Astrocyte (in vitro differentiated cells and primary cell): ENCODE data around the gene RPS6KA2. TPM values are rescaled to one million over a fixed set of nuclear protein-coding genes. Genes with fewer than 3 reads are reported as not detected.

Experiments
- DNase-seq: peaks from one replicate; pipeline ENCODE4 v3.0.0-alpha.2; 2010; ENCODE audit warnings: low read depth
- FAIRE-seq: peaks from 2 replicates; lab custom pipeline; 2011; peaks lifted over from hg19 to GRCh38; lab: Jason Lieb, UNC
- H2AFZ ChIP-seq: 2 replicates; pipeline ENCODE4 v1.6.0; 2012; ENCODE audit warnings: low read depth, low read length, inconsistent platforms
- H3K27ac ChIP-seq: 2 replicates; pipeline ENCODE4 v1.5.1; 2011; ENCODE audit warnings: low read depth, low read length, inconsistent platforms
- H3K27me3 ChIP-seq: 2 replicates; pipeline ENCODE4 v1.6.0; 2011; ENCODE audit warnings: low read length, inconsistent platforms; ENCODE audit not compliant: insufficient read depth
- H3K36me3 ChIP-seq: 2 replicates; pipeline ENCODE4 v1.5.1; 2011; ENCODE audit warnings: low read length, inconsistent platforms; ENCODE audit not compliant: insufficient read depth
- H3K4me1 ChIP-seq: 2 replicates; pipeline ENCODE4 v1.5.1; 2011; ENCODE audit warnings: low read length, inconsistent platforms; ENCODE audit not compliant: insufficient read depth
- H3K4me2 ChIP-seq: 2 replicates; pipeline ENCODE4 v1.6.0; 2012; ENCODE audit warnings: low read length, inconsistent platforms
- H3K4me3 ChIP-seq: 2 replicates; pipeline ENCODE4 v1.5.1; 2011; ENCODE audit warnings: low read depth, mild to moderate bottlenecking, low read length, inconsistent platforms; ENCODE audit not compliant: insufficient read depth
- H3K79me2 ChIP-seq: 2 replicates; pipeline ENCODE4 v1.6.0; 2012; ENCODE audit warnings: mild to moderate bottlenecking, low read length, inconsistent platforms; ENCODE audit not compliant: insufficient read depth
- H3K9ac ChIP-seq: 2 replicates; pipeline ENCODE4 v1.6.0; 2012; ENCODE audit warnings: mild to moderate bottlenecking, low read length, inconsistent platforms
- H3K9me3 ChIP-seq: 2 replicates; pipeline ENCODE4 v1.5.1; 2012; ENCODE audit warnings: low read depth, mild to moderate bottlenecking, low read length, inconsistent platforms; ENCODE audit not compliant: insufficient read depth
- H4K20me1 ChIP-seq: 2 replicates; pipeline ENCODE4 v1.6.0; 2012; ENCODE audit warnings: low read length, inconsistent platforms; ENCODE audit not compliant: insufficient read depth
- H3K27ac Mint-ChIP-seq: one replicate; pipeline ENCODE4 v1.8.0; 2021; ENCODE audit warnings: mild to moderate bottlenecking, mixed read lengths; ENCODE audit not compliant: unreplicated experiment
- H3K27me3 Mint-ChIP-seq: one replicate; pipeline ENCODE4 v1.8.0; 2021; ENCODE audit warnings: low read depth, mixed read lengths; ENCODE audit not compliant: unreplicated experiment
- H3K36me3 Mint-ChIP-seq: one replicate; pipeline ENCODE4 v1.8.0; 2021; ENCODE audit warnings: low read depth, mixed read lengths; ENCODE audit not compliant: unreplicated experiment
- H3K4me1 Mint-ChIP-seq: one replicate; pipeline ENCODE4 v1.8.0; 2021; ENCODE audit warnings: low read depth, mixed read lengths; ENCODE audit not compliant: unreplicated experiment
- H3K4me3 Mint-ChIP-seq: one replicate; pipeline ENCODE4 v1.8.0; 2021; ENCODE audit warnings: mild to moderate bottlenecking, moderate library complexity, mixed read lengths; ENCODE audit not compliant: unreplicated experiment
- H3K9me3 Mint-ChIP-seq: one replicate; pipeline ENCODE4 v1.8.0; 2021; ENCODE audit warnings: mild to moderate bottlenecking, mixed read lengths; ENCODE audit not compliant: unreplicated experiment
- CTCF ChIP-seq: IDR thresholded peaks from 2 replicates; pipeline ENCODE4 v1.5.1; 2011; ENCODE audit warnings: low read depth, mild to moderate bottlenecking, inconsistent platforms, low read length, moderate library complexity; ENCODE audit not compliant: insufficient read depth
- EZH2 ChIP-seq: IDR thresholded peaks from 2 replicates; pipeline ENCODE4 v1.6.1; 2012; ENCODE audit warnings: mild to moderate bottlenecking, low read length, inconsistent platforms; ENCODE audit not compliant: insufficient read depth
- total RNA-seq: library from RNA; stranded (reverse); gene quantifications from 2 replicates; pipeline ENCODE4 v1.2.1, GENCODE V29; 2021

Gene RPS6KA2
- total RNA-seq, 1 donor from 2014 or later: 33.5 TPM

GRCh38 chr6:166379103-166379586, 247.9 kb downstream of the RPS6KA2 start:
- H3K4me1 Mint-ChIP-seq: peaks cover 1% of the 10 kb centered on the region
- DNase-seq (no peak), FAIRE-seq (no peak)
- no peaks in the 10 kb centered on the region for H3K9me3 Mint-ChIP-seq
- H3K27ac ChIP-seq: no peak overlapping the region
- H3K4me2 ChIP-seq: no peak overlapping the region
- H3K79me2 ChIP-seq: peaks cover 6% of the 10 kb centered on the region
- H4K20me1 ChIP-seq: no peaks in the 10 kb centered on the region
- H3K4me1 ChIP-seq: no peaks in the 10 kb centered on the region
- H3K27me3 ChIP-seq: no peaks in the 10 kb centered on the region
- H3K4me3 ChIP-seq: no peak overlapping the region
- H3K4me3 Mint-ChIP-seq: no peak overlapping the region
- no peak overlapping the region for H3K27ac Mint-ChIP-seq
- no peaks in the 10 kb centered on the region for H3K36me3 ChIP-seq
- H3K36me3 Mint-ChIP-seq: peaks cover 2% of the 10 kb centered on the region
- no peaks in the 10 kb centered on the region for H3K9me3 ChIP-seq
- H3K27me3 Mint-ChIP-seq: no peaks in the 10 kb centered on the region
- TF ChIP-seq CTCF (no peak), EZH2 (no peak)
- H3K9ac ChIP-seq: no peak overlapping the region
- no peak overlapping the region for H2AFZ ChIP-seq

GRCh38 chr6:166377721-166378120, 249.3 kb downstream of the RPS6KA2 start:
- no peaks in the 10 kb centered on the region for H3K27me3 Mint-ChIP-seq
- peaks cover 6% of the 10 kb centered on the region for H3K79me2 ChIP-seq
- TF ChIP-seq CTCF (no peak), EZH2 (no peak)
- H4K20me1 ChIP-seq: no peaks in the 10 kb centered on the region
- H3K27ac Mint-ChIP-seq: peak overlapping the region; percentile 22
- FAIRE-seq (no peak), DNase-seq (no peak)
- H3K4me3 ChIP-seq: no peak overlapping the region
- H2AFZ ChIP-seq: no peak overlapping the region
- no peak overlapping the region for H3K4me2 ChIP-seq
- H3K27ac ChIP-seq: no peak overlapping the region
- no peaks in the 10 kb centered on the region for H3K9me3 ChIP-seq
- peaks cover 2% of the 10 kb centered on the region for H3K36me3 Mint-ChIP-seq
- no peaks in the 10 kb centered on the region for H3K9me3 Mint-ChIP-seq
- H3K4me3 Mint-ChIP-seq: no peak overlapping the region
- H3K4me1 Mint-ChIP-seq: peaks cover 1% of the 10 kb centered on the region
- no peaks in the 10 kb centered on the region for H3K4me1 ChIP-seq
- no peaks in the 10 kb centered on the region for H3K27me3 ChIP-seq
- H3K36me3 ChIP-seq: no peaks in the 10 kb centered on the region
- H3K9ac ChIP-seq: no peak overlapping the region

DNA sequence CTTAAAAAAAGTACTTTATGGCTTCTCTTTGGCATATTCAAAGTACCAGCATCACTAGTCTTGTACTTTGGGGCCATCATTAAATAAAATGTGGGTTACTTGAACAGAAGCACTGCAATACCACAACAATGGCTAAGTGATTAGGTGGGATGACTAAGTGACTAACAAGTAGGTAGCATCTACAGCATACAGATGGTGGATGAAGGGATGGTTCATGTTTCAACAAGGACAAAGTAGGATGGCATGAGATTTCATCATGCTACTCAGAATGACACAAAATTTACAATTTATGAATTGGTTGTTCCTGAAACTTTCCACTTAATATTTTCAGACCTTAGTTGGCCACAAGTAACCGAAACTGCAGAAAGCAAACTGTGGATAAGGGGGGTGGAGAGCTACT, 252.0 kb downstream of the RPS6KA2 start:
- H3K9me3 Mint-ChIP-seq: no peaks in the 10 kb centered on the region
- no peaks in the 10 kb centered on the region for H3K79me2 ChIP-seq
- H4K20me1 ChIP-seq: no peaks in the 10 kb centered on the region
- no peak overlapping the region for H3K4me3 ChIP-seq
- no peaks in the 10 kb centered on the region for H3K4me1 Mint-ChIP-seq
- TF ChIP-seq CTCF (no peak), EZH2 (no peak)
- no peaks in the 10 kb centered on the region for H3K36me3 ChIP-seq
- H3K9me3 ChIP-seq: no peaks in the 10 kb centered on the region
- no peaks in the 10 kb centered on the region for H3K27me3 ChIP-seq
- DNase-seq (no peak), FAIRE-seq (no peak)
- no peak overlapping the region for H3K9ac ChIP-seq
- H3K4me1 ChIP-seq: no peaks in the 10 kb centered on the region
- H3K36me3 Mint-ChIP-seq: peaks cover 2% of the 10 kb centered on the region
- H3K4me2 ChIP-seq: no peak overlapping the region
- no peak overlapping the region for H3K27ac Mint-ChIP-seq
- no peak overlapping the region for H3K4me3 Mint-ChIP-seq
- no peak overlapping the region for H3K27ac ChIP-seq
- no peaks in the 10 kb centered on the region for H3K27me3 Mint-ChIP-seq
- H2AFZ ChIP-seq: no peak overlapping the region
